WTC11 (cell line): ENCODE measurements around the gene THUMPD1. TPM values are rescaled to one million over a fixed set of nuclear protein-coding genes. Genes with fewer than 3 reads are reported as not detected.

Source experiments
- ATAC-seq: fragments of 200-7000 bp; cut with Tn5 transposase; 2 replicates; pipeline ENCODE4 v1.10.0; 2021; ENCODE audit warnings: mild to moderate bottlenecking, moderate library complexity
- CTCF ChIA-PET: fragments of 300-600 bp; sonication (Branson Sonifier 250); formaldehyde crosslinking; loops from one replicate; lab custom pipeline; 2021; ENCODE audit warnings: antibody characterized with exemption; lab: Charles Lee
- POLR2A ChIA-PET: fragments of 350-600 bp; sonication (Branson Sonifier 250); formaldehyde crosslinking; loops from one replicate; lab custom pipeline; 2021; ENCODE audit warnings: antibody characterized with exemption; lab: Charles Lee
- DNase-seq: peaks from one replicate; pipeline ENCODE4 v3.0.0; 2021; ENCODE audit warnings: low spot score
- H3K27ac Mint-ChIP-seq: 2 replicates; pipeline ENCODE4 v1.8.0; 2021; ENCODE audit warnings: mixed read lengths
- H3K27me3 Mint-ChIP-seq: 2 replicates; pipeline ENCODE4 v1.8.0; 2021; ENCODE audit warnings: low read depth, mild to moderate bottlenecking, moderate library complexity, mixed read lengths
- H3K36me3 Mint-ChIP-seq: 2 replicates; pipeline ENCODE4 v1.8.0; 2021; ENCODE audit warnings: mixed read lengths
- H3K4me1 Mint-ChIP-seq: 2 replicates; pipeline ENCODE4 v1.8.0; 2022; ENCODE audit warnings: mixed read lengths
- H3K4me3 Mint-ChIP-seq: 2 replicates; pipeline ENCODE4 v1.8.0; 2021; ENCODE audit warnings: mild to moderate bottlenecking, moderate library complexity, mixed read lengths
- H3K9me3 Mint-ChIP-seq: 2 replicates; pipeline ENCODE4 v1.8.0; 2021; ENCODE audit warnings: mixed read lengths
- AFF4 ChIP-seq: sonication (generic); formaldehyde crosslinking; IDR thresholded peaks from 2 replicates; pipeline ENCODE4 v1.8.1; 2023; ENCODE audit warnings: mild to moderate bottlenecking, missing genetic modification reagents, borderline replicate concordance
- ATF2 ChIP-seq: sonication (generic); formaldehyde crosslinking; IDR thresholded peaks from 2 replicates; pipeline ENCODE4 v1.8.1; 2022; ENCODE audit warnings: low read depth, missing genetic modification reagents, borderline replicate concordance
- CREM ChIP-seq: sonication (generic); formaldehyde crosslinking; IDR thresholded peaks from 2 replicates; pipeline ENCODE4 v1.8.1; 2022; ENCODE audit warnings: mild to moderate bottlenecking, missing genetic modification reagents, moderate library complexity
- E2F5 ChIP-seq: sonication (generic); formaldehyde crosslinking; IDR thresholded peaks from 2 replicates; pipeline ENCODE4 v1.8.1; 2022; ENCODE audit warnings: mild to moderate bottlenecking, moderate library complexity, missing genetic modification reagents
- ELF4 ChIP-seq: sonication (generic); formaldehyde crosslinking; IDR thresholded peaks from 2 replicates; pipeline ENCODE4 v1.8.1; 2022; ENCODE audit warnings: low read depth, mild to moderate bottlenecking, moderate library complexity, missing genetic modification reagents
- ETV6 ChIP-seq: sonication (generic); formaldehyde crosslinking; IDR thresholded peaks from 2 replicates; pipeline ENCODE4 v1.8.1; 2022; ENCODE audit warnings: mild to moderate bottlenecking, missing genetic modification reagents
- FOXK1 ChIP-seq: sonication (generic); formaldehyde crosslinking; IDR thresholded peaks from 2 replicates; pipeline ENCODE4 v1.8.0; 2022; ENCODE audit warnings: mild to moderate bottlenecking, moderate library complexity, missing genetic modification reagents
- IRF2 ChIP-seq: sonication (generic); formaldehyde crosslinking; IDR thresholded peaks from 2 replicates; pipeline ENCODE4 v1.8.0; 2022; ENCODE audit warnings: low read depth, missing genetic modification reagents, borderline replicate concordance
- MXD4 ChIP-seq: fragments of 250-450 bp; sonication (Bioruptor Pico); IDR thresholded peaks from 2 replicates; pipeline ENCODE4 v1.8.0; 2021; ENCODE audit warnings: mild to moderate bottlenecking, moderate library complexity, borderline replicate concordance
- MYBL2 ChIP-seq: sonication (generic); formaldehyde crosslinking; IDR thresholded peaks from 2 replicates; pipeline ENCODE4 v1.8.1; 2023; ENCODE audit warnings: mild to moderate bottlenecking, moderate library complexity, missing genetic modification reagents
- NR1H2 ChIP-seq: sonication (generic); formaldehyde crosslinking; IDR thresholded peaks from 2 replicates; pipeline ENCODE4 v1.9.0; 2021; ENCODE audit warnings: mild to moderate bottlenecking, moderate library complexity, missing genetic modification reagents
- TP53 ChIP-seq: sonication (generic); formaldehyde crosslinking; IDR thresholded peaks from 2 replicates; pipeline ENCODE4 v1.8.1; 2023; ENCODE audit warnings: mild to moderate bottlenecking, missing genetic modification reagents
- ZNF219 ChIP-seq: sonication (generic); formaldehyde crosslinking; IDR thresholded peaks from 2 replicates; pipeline ENCODE4 v1.8.0; 2023; ENCODE audit warnings: missing genetic modification reagents, mild to moderate bottlenecking, borderline replicate concordance
- ZNF232 ChIP-seq: sonication (generic); formaldehyde crosslinking; IDR thresholded peaks from 2 replicates; pipeline ENCODE4 v1.8.0; 2022; ENCODE audit warnings: mild to moderate bottlenecking, missing genetic modification reagents
- ZNF317 ChIP-seq: sonication (generic); formaldehyde crosslinking; IDR thresholded peaks from 2 replicates; pipeline ENCODE4 v1.8.1; 2023; ENCODE audit warnings: low read depth, mild to moderate bottlenecking, moderate library complexity, missing genetic modification reagents, borderline replicate concordance
- ZNF423 ChIP-seq: fragments of 250-450 bp; sonication (Bioruptor Pico); IDR thresholded peaks from 2 replicates; pipeline ENCODE4 v2.1.2; 2022; ENCODE audit warnings: mild to moderate bottlenecking, moderate library complexity
- ZNF512 ChIP-seq: sonication (generic); formaldehyde crosslinking; IDR thresholded peaks from 2 replicates; pipeline ENCODE4 v1.8.1; 2022; ENCODE audit warnings: missing genetic modification reagents, borderline replicate concordance
- ZSCAN18 ChIP-seq: fragments of 250-450 bp; sonication (Bioruptor Pico); IDR thresholded peaks from 2 replicates; pipeline ENCODE4 v2.1.2; 2022; ENCODE audit warnings: mild to moderate bottlenecking, moderate library complexity
- total RNA-seq: library from RNA; stranded (reverse); gene quantifications from 3 replicates; pipeline ENCODE4 v1.2.3, GENCODE V29; 2021
- TF ChIP-seq, protein P1 (sequence below): sonication (generic); formaldehyde crosslinking; IDR thresholded peaks from 2 replicates; pipeline ENCODE4 v1.8.1; 2023; ENCODE audit warnings: mild to moderate bottlenecking, missing genetic modification reagents
- TF ChIP-seq, protein P2 (sequence below): sonication (generic); formaldehyde crosslinking; IDR thresholded peaks from 2 replicates; pipeline ENCODE4 v1.8.1; 2023; ENCODE audit warnings: mild to moderate bottlenecking, missing genetic modification reagents

The THUMPD1 gene
- total RNA-seq, 1 experiment from 2014 or later: 48.5 TPM

GRCh38 chr16:20746461-20746860 is 4.8 kb upstream of the THUMPD1 start:
- no peak for DNase-seq
- Mint-ChIP-seq H3K4me3 (no peak overlapping the region), H3K4me1 (0 out of 2 replicates have a peak, but pooled peaks cover 3% of the 10 kb centered on the region), H3K9me3 (peaks cover 52% of the 10 kb centered on the region), H3K27ac (no peak overlapping the region), H3K36me3 (peaks cover 19% of the 10 kb centered on the region), H3K27me3 (peaks cover 3% of the 10 kb centered on the region)
- ChIA-PET CTCF (no interaction called here), POLR2A (no interaction called here)
- no peak for ATAC-seq
- TF ChIP-seq ZNF219 (no peak), TP53 (CRISPR knock-in tag) (no peak), ZSCAN18 (no peak), CREM (CRISPR knock-in tag) (no peak), ZNF423 (no peak), IRF2 (CRISPR knock-in tag) (no peak), AFF4 (no peak), ZNF512 (CRISPR knock-in tag) (no peak), MXD4 (CRISPR knock-in tag) (no peak), ETV6 (CRISPR knock-in tag) (no peak), ZNF317 (CRISPR knock-in tag) (no peak)
- TF ChIP-seq, protein P1, sequence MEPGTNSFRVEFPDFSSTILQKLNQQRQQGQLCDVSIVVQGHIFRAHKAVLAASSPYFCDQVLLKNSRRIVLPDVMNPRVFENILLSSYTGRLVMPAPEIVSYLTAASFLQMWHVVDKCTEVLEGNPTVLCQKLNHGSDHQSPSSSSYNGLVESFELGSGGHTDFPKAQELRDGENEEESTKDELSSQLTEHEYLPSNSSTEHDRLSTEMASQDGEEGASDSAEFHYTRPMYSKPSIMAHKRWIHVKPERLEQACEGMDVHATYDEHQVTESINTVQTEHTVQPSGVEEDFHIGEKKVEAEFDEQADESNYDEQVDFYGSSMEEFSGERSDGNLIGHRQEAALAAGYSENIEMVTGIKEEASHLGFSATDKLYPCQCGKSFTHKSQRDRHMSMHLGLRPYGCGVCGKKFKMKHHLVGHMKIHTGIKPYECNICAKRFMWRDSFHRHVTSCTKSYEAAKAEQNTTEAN (CRISPR knock-in tag): no peak
- TF ChIP-seq, protein P2, sequence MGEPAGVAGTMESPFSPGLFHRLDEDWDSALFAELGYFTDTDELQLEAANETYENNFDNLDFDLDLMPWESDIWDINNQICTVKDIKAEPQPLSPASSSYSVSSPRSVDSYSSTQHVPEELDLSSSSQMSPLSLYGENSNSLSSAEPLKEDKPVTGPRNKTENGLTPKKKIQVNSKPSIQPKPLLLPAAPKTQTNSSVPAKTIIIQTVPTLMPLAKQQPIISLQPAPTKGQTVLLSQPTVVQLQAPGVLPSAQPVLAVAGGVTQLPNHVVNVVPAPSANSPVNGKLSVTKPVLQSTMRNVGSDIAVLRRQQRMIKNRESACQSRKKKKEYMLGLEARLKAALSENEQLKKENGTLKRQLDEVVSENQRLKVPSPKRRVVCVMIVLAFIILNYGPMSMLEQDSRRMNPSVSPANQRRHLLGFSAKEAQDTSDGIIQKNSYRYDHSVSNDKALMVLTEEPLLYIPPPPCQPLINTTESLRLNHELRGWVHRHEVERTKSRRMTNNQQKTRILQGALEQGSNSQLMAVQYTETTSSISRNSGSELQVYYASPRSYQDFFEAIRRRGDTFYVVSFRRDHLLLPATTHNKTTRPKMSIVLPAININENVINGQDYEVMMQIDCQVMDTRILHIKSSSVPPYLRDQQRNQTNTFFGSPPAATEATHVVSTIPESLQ (CRISPR knock-in tag): no peak

DNA sequence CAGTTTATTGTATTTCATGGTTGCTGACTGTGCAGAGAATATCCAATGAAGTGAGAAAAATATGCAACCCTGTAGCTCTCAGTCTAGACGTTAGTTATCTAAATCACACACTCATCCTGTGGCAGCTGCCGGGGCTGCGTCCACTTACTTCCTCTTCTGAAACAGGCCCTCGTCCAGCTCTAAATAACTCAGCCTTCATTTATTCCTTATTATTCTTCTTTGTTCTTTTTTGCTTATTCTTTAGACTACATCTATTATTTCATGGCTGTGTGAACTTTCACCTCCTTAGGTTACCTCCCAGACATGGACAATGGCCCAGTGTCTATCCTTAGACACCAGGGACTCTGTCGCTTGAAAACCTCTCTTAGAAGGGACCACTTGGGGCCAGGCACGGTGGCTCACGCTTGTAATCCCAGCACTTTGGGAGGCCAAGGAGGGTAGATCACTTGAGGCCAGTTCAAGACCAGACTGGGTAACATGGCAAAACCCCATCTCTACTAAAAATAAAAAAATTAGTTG is 3.4 kb upstream of the THUMPD1 start:
- ChIA-PET CTCF (no interaction called here), POLR2A (no interaction called here)
- Mint-ChIP-seq H3K27ac (no peak overlapping the region), H3K36me3 (peaks cover 19% of the 10 kb centered on the region), H3K9me3 (peaks cover 52% of the 10 kb centered on the region), H3K4me3 (no peak overlapping the region), H3K27me3 (peaks cover 3% of the 10 kb centered on the region), H3K4me1 (peaks cover 10% of the 10 kb centered on the region)
- TF ChIP-seq MXD4 (CRISPR knock-in tag) (no peak), ATF2 (no peak), ZNF232 (CRISPR knock-in tag) (no peak), E2F5 (no peak), MYBL2 (CRISPR knock-in tag) (no peak), ELF4 (CRISPR knock-in tag) (no peak), ZNF423 (no peak), FOXK1 (CRISPR knock-in tag) (no peak), NR1H2 (CRISPR knock-in tag) (no peak), TP53 (CRISPR knock-in tag) (no peak)
- TF ChIP-seq, protein P1 (CRISPR knock-in tag): no peak
- DNase-seq (no peak), ATAC-seq (no peak)
